Activated naive CD4-positive, alpha-beta T cell treated with anti-CD3 and anti-CD28 coated beads for 36 hours (primary cell): ENCODE results near the gene STAC2. TPM values are rescaled to one million over a fixed set of nuclear protein-coding genes. Genes with fewer than 3 reads are reported as not detected.

Experiments
- CTCF ChIA-PET: fragments of 350-600 bp; sonication (Branson Sonifier 250); formaldehyde crosslinking; loops from one replicate; lab custom pipeline; 2021; ENCODE audit warnings: antibody characterized with exemption; lab: Charles Lee
- DNase-seq: peaks from one replicate; pipeline ENCODE4 v3.0.0-alpha.2; 2020
- H3K27ac Mint-ChIP-seq: one replicate; pipeline ENCODE4 v1.8.0; 2021; ENCODE audit warnings: mild to moderate bottlenecking, mixed read lengths
- H3K27me3 Mint-ChIP-seq: one replicate; pipeline ENCODE4 v1.8.0; 2021; ENCODE audit warnings: low read depth, mixed read lengths
- H3K36me3 Mint-ChIP-seq: one replicate; pipeline ENCODE4 v1.8.0; 2021; ENCODE audit warnings: low read depth, mixed read lengths
- H3K4me1 Mint-ChIP-seq: one replicate; pipeline ENCODE4 v1.8.0; 2021; ENCODE audit warnings: low read depth, mixed read lengths
- H3K4me3 Mint-ChIP-seq: one replicate; pipeline ENCODE4 v1.8.0; 2021; ENCODE audit warnings: mild to moderate bottlenecking, moderate library complexity, mixed read lengths
- H3K9me3 Mint-ChIP-seq: one replicate; pipeline ENCODE4 v1.8.0; 2021; ENCODE audit warnings: mixed read lengths
- intact Hi-C: fragments of 100-400 bp; cut with micrococcal nuclease; formaldehyde crosslinking; loops from one replicate; pipeline ENCODE4 v1.15.1; 2023
- total RNA-seq, 2 experiments: library from RNA; stranded (reverse); gene quantifications; one replicate each; pipeline ENCODE4 v1.2.3, GENCODE V29; 2021

Gene STAC2
- total RNA-seq, 2 experiments from 2014 or later, result not detected

DNA sequence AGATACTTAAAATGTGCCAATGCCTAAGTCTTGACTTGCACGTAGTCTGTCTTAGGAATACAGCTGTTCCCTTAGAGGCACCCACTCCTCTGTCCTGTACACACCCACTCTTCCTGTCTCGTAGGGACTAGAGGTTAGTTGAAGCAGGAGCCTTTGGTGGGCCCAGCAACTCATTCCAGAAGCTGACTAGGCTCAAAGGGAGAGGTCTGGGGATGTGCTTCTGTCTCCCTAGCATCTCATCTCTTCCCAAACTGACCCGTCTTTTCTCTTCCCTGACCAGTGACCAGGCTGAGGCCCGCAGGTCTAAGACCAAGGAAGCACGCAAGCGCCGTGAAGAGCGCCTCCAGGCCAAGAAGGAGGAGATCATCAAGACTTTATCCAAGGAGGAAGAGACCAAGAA lies 21.5 kb downstream of the STAC2 start:
- DNase-seq, result no peak
- H3K36me3 Mint-ChIP-seq, result peaks cover 43% of the 10 kb centered on the region
- H3K4me3 Mint-ChIP-seq, result no peak overlapping the region

DNA sequence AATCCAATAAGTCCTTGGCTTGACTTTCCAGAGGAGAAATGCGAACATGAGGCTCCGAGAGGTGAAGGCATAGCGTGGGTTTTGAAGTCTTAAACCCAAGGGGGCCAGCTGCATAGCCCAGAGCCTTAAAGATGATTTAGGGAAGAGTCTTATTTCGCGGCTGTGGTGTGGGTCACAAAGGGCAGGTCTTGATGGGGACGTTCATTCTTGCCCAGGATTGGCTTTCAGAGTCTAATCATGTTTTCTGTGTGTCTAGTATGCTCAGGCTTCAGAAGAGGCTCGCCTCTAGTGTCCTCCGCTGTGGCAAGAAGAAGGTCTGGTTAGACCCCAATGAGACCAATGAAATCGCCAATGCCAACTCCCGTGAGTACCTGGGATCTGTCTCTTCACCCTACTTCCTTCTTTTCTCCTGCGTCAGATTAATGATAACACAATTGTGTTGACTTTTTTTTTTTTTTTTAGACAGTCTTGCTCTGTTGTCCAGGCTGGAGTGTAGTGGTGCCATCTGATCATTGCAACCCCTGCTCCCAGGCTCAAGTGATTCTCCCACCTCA lies 24.7 kb downstream of the STAC2 start:
- H3K4me1 Mint-ChIP-seq, result peaks cover 46% of the 10 kb centered on the region
- H3K27me3 Mint-ChIP-seq, result no peaks in the 10 kb centered on the region
- peak overlapping the region; percentile 86 for H3K4me3 Mint-ChIP-seq
- DNase-seq, result no peak
- no peaks in the 10 kb centered on the region for H3K9me3 Mint-ChIP-seq
- CTCF ChIA-PET, result interaction anchor here (0.6 to 10.9 kb wide), 4 partner anchors 36 to 518 kb away, joined by 4 to 502 read pairs (median 6); no protein-coding TSS in a partner anchor
- intact Hi-C loops, result loop anchor here (2.0 kb wide), 2 partner anchors 330 to 448 kb away; partner anchors contain the start of genes LASP1 and PSMB3
- peak overlapping the region; percentile 99 for H3K27ac Mint-ChIP-seq
- H3K36me3 Mint-ChIP-seq, result peaks cover 43% of the 10 kb centered on the region

More for the DNA sequence above, 21.5 kb downstream of the STAC2 start:
- no peaks in the 10 kb centered on the region for H3K27me3 Mint-ChIP-seq
- H3K9me3 Mint-ChIP-seq, result no peaks in the 10 kb centered on the region
- intact Hi-C loops, result no loop called here
- H3K27ac Mint-ChIP-seq, result no peak overlapping the region
- peaks cover 52% of the 10 kb centered on the region for H3K4me1 Mint-ChIP-seq
- CTCF ChIA-PET, result interaction anchor here (1.6 to 10.9 kb wide), 2 partner anchors 37 to 39 kb away, joined by 3 to 502 read pairs; no protein-coding TSS in a partner anchor

- CTCF ChIA-PET, result interaction anchor here (0.6 to 1.5 kb wide), 9 partner anchors 26 to 529 kb away, joined by 3 to 8 read pairs (median 5); no protein-coding TSS in a partner anchor
- Mint-ChIP-seq H3K36me3 (peaks cover 43% of the 10 kb centered on the region), H3K27ac (peak within 1 kb of the TSS; percentile 99), H3K4me3 (peak within 1 kb of the TSS; percentile 86), H3K9me3 (no peaks in the 10 kb centered on the region), H3K4me1 (peaks cover 50% of the 10 kb centered on the region), H3K27me3 (no peaks in the 10 kb centered on the region)
- intact Hi-C loops, result loop anchor here (2.0 kb wide), 2 partner anchors 329 to 447 kb away; partner anchors contain the start of genes LASP1 and PSMB3
- DNase-seq, result peak; percentile 79
Observed at GRCh38 chr17:39200070-39200879, 25.5 kb downstream of the STAC2 start, which contains the start of gene RPL19. RPL19 (plus strand) TSS chr17:39200283; CDS start chr17:39200345, 62 bp downstream.

DNA sequence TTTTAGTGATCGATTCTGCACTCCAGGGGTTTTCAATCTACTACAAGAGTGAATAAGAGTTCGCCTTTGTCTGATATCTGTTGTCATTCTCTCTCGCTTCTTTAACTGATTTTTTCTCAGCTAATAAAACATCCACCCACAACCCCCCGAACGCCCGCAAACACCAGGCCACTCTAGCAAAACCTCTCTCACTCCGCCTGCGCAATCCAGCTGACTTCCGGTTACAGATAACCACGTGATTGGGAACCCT lies 26.0 kb downstream of the STAC2 start:
- intact Hi-C loops, result loop anchor here (2.0 kb wide), 4 partner anchors 35 to 447 kb away; partner anchors contain the start of genes CDK12, LASP1 and PSMB3
- peaks cover 50% of the 10 kb centered on the region for H3K4me1 Mint-ChIP-seq
- no peaks in the 10 kb centered on the region for H3K9me3 Mint-ChIP-seq
- H3K4me3 Mint-ChIP-seq, result peak overlapping the region; percentile 86
- H3K27ac Mint-ChIP-seq, result peak overlapping the region; percentile 99
- peaks cover 41% of the 10 kb centered on the region for H3K36me3 Mint-ChIP-seq
- CTCF ChIA-PET, result interaction anchor here (0.6 to 1.5 kb wide), 9 partner anchors 25 to 528 kb away, joined by 3 to 8 read pairs (median 5); no protein-coding TSS in a partner anchor
- no peaks in the 10 kb centered on the region for H3K27me3 Mint-ChIP-seq
- DNase-seq, result peak; percentile 94

DNA sequence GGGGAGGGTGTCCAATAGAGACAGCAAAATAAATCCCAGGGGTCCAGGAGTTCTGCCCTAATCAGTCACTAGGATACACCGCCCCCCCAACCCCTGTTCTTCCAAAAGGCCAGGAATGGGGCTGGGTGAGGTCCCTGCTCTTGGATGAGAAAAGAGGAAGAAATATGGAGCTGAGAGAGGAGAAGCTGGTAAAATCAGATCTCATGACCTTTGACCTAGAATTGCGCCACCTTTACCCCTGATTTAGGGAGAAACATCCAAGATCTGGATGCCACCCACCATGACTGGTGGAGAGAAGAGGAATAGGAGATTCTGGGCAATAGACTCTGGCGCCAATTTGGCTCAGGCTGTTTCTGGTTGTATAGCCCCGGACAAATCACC lies 27.6 kb downstream of the STAC2 start:
- Mint-ChIP-seq H3K4me3 (peak overlapping the region; percentile 86), H3K4me1 (peaks cover 43% of the 10 kb centered on the region), H3K27me3 (no peaks in the 10 kb centered on the region), H3K27ac (peak overlapping the region; percentile 99), H3K36me3 (peaks cover 30% of the 10 kb centered on the region), H3K9me3 (no peaks in the 10 kb centered on the region)
- no peak for DNase-seq
- CTCF ChIA-PET, result interaction anchor here (0.9 to 1.1 kb wide), 3 partner anchors 9 to 34 kb away, joined by 3 to 9 read pairs (median 4); no protein-coding TSS in a partner anchor
- intact Hi-C loops, result loop anchor here (2.0 kb wide), 2 partner anchors 33 to 263 kb away; partner anchors contain the start of gene CDK12

DNA sequence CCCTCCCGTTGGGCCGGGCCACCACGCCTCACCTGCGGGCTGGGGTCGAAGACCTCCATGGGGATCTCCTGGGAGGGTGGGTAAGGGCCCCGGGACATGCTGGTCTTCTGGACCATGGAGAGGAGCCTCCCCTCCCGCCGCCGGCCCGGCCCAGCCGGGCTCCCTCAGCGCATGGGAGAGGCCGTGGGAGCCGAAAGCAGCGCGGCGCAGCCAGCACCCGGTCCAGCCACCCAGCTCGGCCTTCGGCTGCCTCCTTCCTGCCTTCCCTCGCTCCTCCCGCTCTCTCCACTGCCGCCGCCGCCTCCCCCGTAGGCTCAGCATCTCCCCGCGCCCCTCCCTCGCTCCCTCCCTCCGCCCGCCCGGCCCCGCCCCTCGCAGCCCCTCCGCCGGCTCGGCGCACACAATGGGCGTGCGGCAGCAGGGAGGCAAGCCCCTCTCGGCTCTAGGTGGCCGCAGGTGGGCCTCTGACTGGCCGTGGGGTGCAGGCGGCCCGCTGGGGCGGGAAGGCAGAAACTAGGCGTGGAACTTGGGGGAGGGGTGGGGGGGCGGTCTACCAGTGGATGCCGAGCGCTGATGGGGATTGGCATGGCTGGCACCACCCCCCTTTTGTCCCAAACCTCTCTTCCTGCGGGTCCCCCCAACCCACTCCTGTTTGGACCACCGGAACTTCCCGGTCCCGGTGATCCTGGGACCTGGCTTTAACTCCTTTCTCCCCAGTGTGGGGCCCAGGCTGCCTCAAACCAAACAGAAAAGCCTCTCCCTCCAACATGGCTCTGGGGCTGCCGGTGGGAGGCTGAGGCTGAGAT lies 28.2 kb downstream of the STAC2 start, which contains the start of gene CACNB1:
CACNB1 (minus strand) TSS at position 290 of the 806 bp plus-strand sequence; CDS start at position 116, 174 bp downstream.
- Mint-ChIP-seq H3K4me3 (peak within 1 kb of the TSS; percentile 86), H3K9me3 (no peaks in the 10 kb centered on the region), H3K27me3 (no peaks in the 10 kb centered on the region), H3K27ac (peak within 1 kb of the TSS; percentile 99), H3K4me1 (peaks cover 40% of the 10 kb centered on the region), H3K36me3 (peaks cover 25% of the 10 kb centered on the region)
- peak; percentile 73 for DNase-seq
- CTCF ChIA-PET, result interaction anchor here (0.9 kb wide), 1 partner anchor 10 kb away, joined by 4 read pairs; no protein-coding TSS in a partner anchor
- intact Hi-C loops, result loop anchor here (2.0 kb wide), 2 partner anchors 33 to 263 kb away; partner anchors contain the start of gene CDK12

- no peak overlapping the region for H3K27ac Mint-ChIP-seq
- intact Hi-C loops, result no loop called here
- no peak for DNase-seq
- H3K36me3 Mint-ChIP-seq, result peaks cover 17% of the 10 kb centered on the region
- peak overlapping the region; percentile 86 for H3K4me3 Mint-ChIP-seq
- CTCF ChIA-PET, result interaction anchor here (1.0 kb wide), 1 partner anchor 10 kb away, joined by 3 read pairs; no protein-coding TSS in a partner anchor
- H3K4me1 Mint-ChIP-seq, result peaks cover 32% of the 10 kb centered on the region
- no peaks in the 10 kb centered on the region for H3K9me3 Mint-ChIP-seq
- no peaks in the 10 kb centered on the region for H3K27me3 Mint-ChIP-seq
Observed at GRCh38 chr17:39196808-39197291, 28.9 kb downstream of the STAC2 start.

DNA sequence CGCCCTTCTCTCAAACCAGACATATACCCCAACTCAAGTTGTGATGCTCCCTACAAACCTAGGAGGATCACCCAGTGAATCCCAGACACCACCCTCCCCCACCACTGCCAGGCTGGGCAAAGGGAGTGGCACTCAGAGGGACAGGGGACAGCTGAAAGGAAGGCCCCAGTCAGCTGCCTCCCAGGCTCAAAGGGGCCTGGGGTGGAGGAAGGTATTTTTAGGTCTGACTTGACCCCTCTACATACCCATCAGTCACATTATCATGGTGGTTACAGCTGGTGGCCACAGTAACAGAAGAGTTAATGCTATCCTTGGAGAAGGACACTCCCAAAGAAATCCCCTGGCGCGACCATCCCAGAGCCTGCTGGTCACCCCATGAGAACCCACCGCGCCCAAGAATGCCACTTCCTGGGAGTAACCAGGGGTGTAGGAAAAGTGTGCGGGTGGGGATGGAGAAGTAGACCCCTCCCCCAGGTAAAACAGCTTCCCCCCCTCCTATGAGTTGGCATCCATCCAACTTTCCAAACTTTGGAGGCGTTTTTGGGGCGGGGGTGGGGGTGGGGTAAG lies 29.4 kb downstream of the STAC2 start:
- peak overlapping the region; percentile 70 for H3K4me3 Mint-ChIP-seq
- no peak for DNase-seq
- H3K36me3 Mint-ChIP-seq, result peaks cover 13% of the 10 kb centered on the region
- no peaks in the 10 kb centered on the region for H3K27me3 Mint-ChIP-seq
- H3K9me3 Mint-ChIP-seq, result no peaks in the 10 kb centered on the region
- intact Hi-C loops, result no loop called here
- CTCF ChIA-PET, result interaction anchor here (1.0 to 2.1 kb wide), 3 partner anchors 10 to 39 kb away, joined by 3 to 12 read pairs (median 5); no protein-coding TSS in a partner anchor
- no peak overlapping the region for H3K27ac Mint-ChIP-seq
- peaks cover 28% of the 10 kb centered on the region for H3K4me1 Mint-ChIP-seq

DNA sequence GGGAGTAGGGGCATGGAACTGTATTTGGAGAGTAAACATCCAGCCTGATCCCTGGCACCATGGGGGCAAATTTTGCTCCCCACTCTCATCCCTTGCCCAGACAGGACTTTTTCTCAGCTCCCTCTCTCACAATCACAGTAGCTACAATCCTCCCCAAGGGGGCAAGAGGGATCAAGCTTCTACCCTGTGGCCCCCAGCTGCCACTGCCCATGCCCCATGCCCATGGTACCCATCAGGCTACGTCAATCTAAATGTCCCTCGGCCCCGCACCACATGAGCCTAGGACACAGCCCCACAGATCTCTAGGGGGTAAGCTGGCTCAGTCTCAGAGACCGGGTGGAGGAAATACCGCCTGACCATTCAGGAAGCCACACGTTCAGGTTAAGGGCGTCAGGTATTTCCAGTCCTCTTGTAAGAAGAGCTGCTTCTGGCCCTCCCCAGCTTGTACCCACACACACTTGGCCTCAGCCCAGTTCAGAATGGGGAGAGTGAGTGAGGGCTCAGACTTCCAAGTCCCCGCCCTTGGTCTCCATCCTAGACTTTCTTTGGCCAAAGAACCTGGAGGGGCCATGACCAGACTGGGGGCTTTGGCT lies 30.1 kb downstream of the STAC2 start:
- no peak for DNase-seq
- Mint-ChIP-seq H3K9me3 (no peaks in the 10 kb centered on the region), H3K27ac (no peak overlapping the region), H3K4me1 (peaks cover 26% of the 10 kb centered on the region), H3K27me3 (no peaks in the 10 kb centered on the region), H3K36me3 (peaks cover 7% of the 10 kb centered on the region), H3K4me3 (peak overlapping the region; percentile 19)
- intact Hi-C loops, result no loop called here
- CTCF ChIA-PET, result interaction anchor here (1.0 to 2.1 kb wide), 5 partner anchors 11 to 213 kb away, joined by 3 to 12 read pairs (median 3); no protein-coding TSS in a partner anchor

- no peaks in the 10 kb centered on the region for H3K27me3 Mint-ChIP-seq
- peaks cover 26% of the 10 kb centered on the region for H3K4me1 Mint-ChIP-seq
Observed at GRCh38 chr17:39194985-39195524, 30.7 kb downstream of the STAC2 start.

More at GRCh38 chr17:39194985-39195524, 30.7 kb downstream of the STAC2 start:
- no peak overlapping the region for H3K27ac Mint-ChIP-seq
- H3K9me3 Mint-ChIP-seq, result no peaks in the 10 kb centered on the region
- CTCF ChIA-PET, result interaction anchor here (1.1 to 2.1 kb wide), 4 partner anchors 19 to 212 kb away, joined by 3 to 12 read pairs (median 4); no protein-coding TSS in a partner anchor
- H3K4me3 Mint-ChIP-seq, result no peak overlapping the region
- intact Hi-C loops, result no loop called here
- H3K36me3 Mint-ChIP-seq, result peaks cover 1% of the 10 kb centered on the region
- DNase-seq, result no peak
